HS-27A (cell line): ENCODE results near the gene ITGA1.

Source experiments
- DNase-seq: peaks from one replicate; pipeline ENCODE4 v3.0.0-alpha.2; 2012; ENCODE audit warnings: low read depth, missing footprints

The ITGA1 gene

DNA sequence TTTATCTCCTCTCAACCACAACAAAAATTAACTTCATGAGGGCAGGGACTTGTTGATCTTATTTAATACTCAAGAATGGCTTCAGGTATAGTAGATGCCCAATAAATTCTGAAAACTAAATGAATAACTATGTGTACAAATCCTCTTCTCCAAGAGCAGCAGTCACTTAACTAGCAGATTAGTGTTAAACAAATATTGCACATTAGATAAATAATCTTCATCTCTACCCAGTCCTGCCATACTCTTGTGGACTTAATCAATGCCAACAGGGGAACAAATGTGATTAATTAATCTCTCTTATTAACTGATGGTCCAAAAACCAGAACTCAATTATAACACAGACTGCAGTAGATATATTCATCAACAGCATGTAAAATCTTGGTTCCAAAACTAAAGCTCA is 15.0 kb upstream of the ITGA1 start:
- no peak for DNase-seq

GRCh38 chr5:52773342-52773741 is 14.4 kb upstream of the ITGA1 start:
- DNase-seq: no peak

DNA sequence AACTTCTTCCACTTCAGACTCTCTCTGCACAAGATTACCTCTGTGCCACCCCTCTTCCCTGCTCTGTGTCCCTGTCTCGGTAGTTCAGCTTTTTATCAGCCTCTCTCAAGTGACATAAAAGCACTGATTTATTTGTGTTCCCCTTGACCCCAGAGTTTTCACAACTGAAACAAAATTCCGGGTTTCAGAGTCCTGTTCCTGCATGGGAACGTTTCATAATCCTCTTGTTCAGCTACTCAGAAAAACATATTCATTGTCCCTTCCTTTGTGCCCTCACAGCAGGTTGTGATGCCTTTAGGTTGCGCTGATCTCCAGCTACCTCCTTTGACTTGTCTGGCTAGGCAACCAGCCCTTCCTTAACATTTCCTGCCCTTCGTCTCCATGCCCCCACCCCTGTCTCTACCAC is 13.7 kb upstream of the ITGA1 start:
- DNase-seq: no peak

GRCh38 chr5:52776116-52776515 is 11.6 kb upstream of the ITGA1 start:
- no peak for DNase-seq

DNA sequence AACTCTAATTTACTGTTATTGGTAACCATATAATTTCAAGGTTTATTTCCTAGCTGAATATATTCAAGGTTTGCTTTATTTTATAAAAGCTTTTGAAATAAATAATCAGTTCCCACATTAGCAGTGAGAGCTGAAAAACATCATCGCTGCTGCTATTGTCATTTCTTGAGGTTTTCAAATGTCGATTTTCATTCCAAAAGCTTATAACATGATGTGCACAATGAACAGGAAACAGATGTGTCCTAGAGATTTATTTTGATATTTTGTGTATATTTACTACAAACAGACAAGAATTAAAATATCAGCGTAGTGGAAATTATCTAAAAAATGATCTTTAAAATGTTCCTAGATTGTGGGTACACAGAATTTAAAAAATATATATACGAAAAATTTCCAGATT is 10.5 kb upstream of the ITGA1 start:
- DNase-seq: no peak

GRCh38 chr5:52778781-52779180 is 8.9 kb upstream of the ITGA1 start:
- no peak for DNase-seq

- no peak for DNase-seq
These were observed 8.5 kb upstream of the ITGA1 start for GRCh38 chr5:52779213-52779612.

DNA sequence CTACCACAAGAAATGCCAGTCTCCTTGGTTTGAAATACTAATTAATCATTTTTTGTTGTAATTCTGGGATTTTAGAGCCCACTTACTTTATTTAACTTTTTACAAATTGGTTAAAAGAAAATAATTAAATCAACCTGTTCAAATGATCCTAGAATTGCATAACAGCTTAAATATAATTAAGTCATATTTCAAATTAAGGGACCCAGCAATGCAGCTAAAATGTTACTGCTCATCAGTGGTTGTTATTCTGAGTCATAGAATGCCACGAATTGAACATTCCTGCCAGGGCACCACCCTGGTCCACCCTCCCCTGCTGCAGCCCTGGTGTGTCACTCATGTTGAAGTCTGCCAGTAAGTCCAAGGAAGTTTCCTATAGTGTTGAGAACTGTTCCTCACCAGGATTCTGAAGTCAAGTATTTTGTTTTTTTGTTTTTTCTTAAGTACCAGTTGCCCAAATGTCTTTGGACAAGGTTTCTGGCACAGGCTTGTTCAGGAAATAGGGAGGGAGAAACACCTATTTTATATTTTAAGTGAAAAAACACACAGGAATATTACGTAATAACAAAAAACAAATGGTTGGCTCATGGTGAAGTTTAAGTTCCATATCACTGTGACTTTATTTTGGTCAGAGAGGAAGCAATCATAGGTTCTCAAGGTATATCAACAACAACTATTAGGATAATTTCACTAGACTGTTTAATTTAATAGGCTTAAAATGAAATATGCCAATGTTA is 4.3 kb upstream of the ITGA1 start:
- no peak for DNase-seq

DNA sequence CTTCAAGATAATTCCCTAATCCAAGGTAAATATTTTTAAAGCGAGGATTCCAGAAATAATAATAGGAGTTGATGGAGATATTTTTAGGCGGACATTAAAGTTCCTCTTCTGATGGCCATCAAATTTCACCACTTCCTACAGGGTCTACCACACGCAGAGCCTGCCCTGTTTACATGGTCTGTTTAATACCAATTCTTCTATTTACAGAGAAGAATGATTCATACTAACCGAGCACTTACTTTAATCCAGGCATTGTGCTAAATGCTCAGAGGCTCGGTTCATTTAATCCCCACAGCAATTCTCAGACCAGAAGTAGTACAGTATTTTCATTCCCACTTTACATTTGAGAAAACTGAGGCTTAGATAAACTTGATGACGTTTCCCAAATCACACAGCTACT is 3.0 kb upstream of the ITGA1 start:
- DNase-seq: no peak

DNA sequence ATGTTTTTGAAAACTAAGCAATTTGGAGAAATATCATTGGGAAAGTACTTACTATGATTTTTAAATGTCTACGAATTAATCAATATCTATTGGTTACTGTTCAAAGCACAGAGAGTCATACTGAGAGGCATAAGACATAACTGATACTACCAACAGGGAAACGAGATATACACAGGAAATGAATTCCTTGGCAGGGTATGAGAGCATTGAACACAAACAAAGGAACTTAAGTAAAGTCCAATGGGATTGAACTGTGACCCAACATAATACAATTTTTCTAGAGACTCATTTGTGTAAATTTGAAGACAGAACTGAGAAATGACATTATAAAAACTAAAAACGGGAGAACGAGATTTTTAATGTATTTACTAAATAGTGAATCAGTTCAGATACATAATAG is 1.3 kb upstream of the ITGA1 start:
- DNase-seq: no peak

GRCh38 chr5:52786949-52787599 is 642 bp upstream of the ITGA1 start:
- DNase-seq: no peak

DNA sequence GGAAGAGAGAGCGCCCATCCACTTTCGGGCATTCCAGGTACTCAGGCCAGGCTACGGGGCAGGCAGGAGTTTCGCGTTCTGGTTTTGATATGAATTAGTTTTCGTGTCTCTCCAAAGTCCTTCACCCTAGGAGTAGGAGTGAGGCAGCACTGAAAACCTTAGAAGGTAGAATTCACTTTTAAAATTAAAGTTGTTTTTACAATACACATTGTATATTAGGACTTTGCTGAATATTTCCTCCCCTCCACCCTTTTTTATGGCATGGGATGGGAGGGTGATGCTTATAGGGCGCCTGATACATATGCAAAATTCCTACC is 747 bp downstream of the ITGA1 start:
- DNase-seq: no peak

DNA sequence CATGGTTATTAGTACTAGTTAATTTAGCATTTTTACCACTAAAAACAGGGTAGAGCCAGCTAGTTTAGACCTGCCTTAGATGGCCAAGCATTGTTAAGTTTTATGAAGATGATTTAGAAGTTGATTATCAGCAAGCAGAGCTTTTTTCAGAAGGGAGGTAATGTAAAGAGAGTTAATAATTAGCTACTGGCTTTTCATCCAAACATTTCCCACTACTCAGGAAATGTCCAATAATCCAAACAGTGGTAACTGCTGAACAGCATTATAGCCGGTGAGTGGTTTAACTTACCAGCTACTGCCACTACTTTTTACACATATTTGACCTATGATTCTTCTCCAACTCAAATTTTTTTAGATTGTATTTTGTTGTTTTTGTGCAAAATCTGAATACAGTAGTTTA is 1.7 kb downstream of the ITGA1 start:
- DNase-seq: no peak

- DNase-seq: no peak
These were observed 2.1 kb downstream of the ITGA1 start for GRCh38 chr5:52789851-52790250.

- no peak for DNase-seq
These were observed 3.6 kb downstream of the ITGA1 start for GRCh38 chr5:52791366-52791765.

DNA sequence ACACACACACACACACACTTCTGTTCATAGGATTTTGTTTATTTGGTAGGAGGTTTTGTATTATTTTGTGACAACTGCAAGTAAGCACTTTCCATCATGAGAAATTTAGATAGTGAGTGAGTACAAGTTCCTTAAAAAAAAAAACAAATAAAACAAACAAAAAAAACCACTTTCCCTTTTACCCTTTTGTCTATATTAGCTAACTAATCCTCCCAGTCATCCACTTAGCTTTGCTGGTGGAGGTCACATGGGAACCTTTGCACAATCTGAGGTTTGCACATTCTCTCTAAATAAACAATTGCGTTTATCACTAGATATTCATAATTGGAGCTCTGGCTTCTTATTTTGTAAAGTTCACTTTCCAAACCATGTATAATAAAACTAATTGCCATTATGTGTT is 6.8 kb downstream of the ITGA1 start:
- DNase-seq: no peak

DNA sequence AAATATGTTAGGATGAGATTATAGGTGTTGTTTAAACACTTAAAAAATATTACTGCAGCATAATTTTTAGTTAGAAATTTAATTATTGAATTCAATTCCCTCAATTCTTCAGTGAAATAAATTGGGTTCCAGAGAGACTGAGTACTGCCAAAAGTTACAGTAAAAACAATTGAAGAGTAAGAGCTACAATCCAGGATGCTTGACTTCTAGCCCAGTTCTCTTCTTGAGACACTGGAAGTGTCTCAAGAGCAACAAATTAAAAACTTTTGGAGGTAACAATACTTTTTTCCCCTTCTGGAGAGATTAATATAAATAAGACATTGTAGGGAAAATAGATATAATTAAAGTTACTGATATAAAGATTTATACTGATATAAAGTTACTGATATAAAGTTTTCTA is 8.3 kb downstream of the ITGA1 start:
- DNase-seq: no peak

- DNase-seq: no peak
These were observed 8.9 kb downstream of the ITGA1 start for GRCh38 chr5:52796516-52797103.

GRCh38 chr5:52798938-52799337 is 11.2 kb downstream of the ITGA1 start:
- no peak for DNase-seq

DNA sequence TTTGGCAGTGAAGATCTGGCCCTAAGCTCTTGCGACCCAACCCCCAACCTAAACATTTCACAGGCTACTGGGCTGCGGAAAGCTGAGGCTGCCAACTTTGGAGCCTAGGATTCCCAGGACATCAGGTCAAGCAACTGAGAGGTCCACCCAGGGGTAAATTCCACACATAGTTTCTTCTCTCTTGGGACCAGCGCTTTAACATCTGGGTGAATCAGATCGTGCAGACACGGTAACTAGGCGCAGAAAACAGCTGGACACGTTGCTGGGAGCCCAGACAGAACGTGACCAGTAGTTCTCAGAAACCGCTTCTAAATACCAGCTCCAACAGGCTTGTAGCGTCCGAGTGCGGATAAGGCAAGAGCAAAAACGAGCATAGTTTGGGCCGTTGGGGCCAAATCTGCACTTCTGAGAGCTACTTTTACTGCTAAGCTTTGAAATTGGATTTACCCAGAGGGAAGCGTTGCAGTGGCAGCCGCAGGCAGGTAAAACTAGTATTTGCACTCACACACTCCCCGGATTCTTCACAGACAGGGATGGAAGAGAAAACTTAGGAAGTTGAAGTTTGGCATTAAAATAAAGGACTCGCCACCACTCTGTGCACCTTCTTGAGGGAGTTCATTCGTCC is 11.8 kb downstream of the ITGA1 start:
- peak; percentile 68 for DNase-seq

DNA sequence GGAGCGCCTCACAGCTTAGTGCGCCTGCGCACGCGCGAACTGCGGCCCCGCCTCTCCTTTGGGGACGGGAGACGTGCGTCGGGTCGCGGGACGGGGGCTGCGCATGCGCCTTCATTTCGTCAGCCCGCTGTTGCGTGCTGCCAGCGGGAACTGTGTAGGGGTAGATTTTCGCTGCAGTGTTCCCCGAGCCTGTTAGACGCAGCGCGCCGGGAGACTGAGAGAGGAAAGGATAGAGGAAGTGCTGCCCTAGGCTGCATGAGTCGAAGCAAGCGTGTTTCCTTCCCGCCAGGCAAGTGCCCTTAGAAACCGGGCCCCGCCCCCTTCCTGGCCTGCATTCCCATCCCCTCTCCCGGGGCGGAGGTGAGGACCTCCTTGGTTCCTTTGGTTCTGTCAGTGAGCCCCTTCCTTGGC is 12.3 kb downstream of the ITGA1 start:
- DNase-seq: peak; percentile 67

GRCh38 chr5:52800394-52801213 is 12.9 kb downstream of the ITGA1 start:
- no peak for DNase-seq
